ENCODE data around the gene MORN3.

MORN3 gene

DNA sequence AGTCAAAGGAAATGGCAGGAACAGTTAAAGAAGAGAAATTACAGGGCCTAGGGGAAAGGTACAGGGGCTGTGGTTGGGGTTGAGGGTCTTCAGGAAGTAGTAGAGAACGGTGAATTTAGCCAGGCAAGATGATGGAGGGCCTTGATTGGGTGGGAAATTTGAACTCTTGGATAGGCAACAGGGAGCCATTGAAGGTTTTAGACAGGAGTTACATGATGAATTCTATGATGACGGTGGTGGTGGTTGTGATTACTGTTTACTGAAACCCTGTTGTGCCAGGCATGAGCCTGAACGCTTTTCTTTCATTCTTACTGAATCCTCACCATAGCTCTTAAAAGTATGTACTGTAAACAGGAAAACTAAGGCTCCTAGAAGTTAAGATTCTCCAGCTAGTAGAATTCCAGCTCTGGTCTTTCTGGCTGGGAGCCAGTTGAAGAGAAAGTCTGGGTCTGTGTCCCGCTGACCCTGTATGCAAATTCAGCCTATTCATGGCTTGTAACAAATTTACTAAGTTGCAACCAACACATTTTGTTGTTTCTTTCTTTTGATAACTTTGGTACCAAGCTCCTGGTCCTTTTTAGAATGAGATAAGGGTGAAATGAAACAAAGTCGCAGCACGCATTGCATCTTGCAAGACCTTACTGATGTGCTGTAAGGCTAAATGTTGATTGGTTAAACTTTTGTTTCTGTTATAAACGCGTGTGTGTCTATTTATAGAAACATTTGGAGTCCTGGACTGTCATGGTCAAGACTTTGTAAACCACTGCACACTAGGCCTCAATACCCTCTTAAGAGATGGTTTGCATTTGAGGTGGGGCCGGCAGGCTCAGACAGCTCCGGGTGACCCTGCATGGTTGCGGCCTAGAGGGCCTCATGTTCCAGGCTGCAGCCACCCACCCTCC lies 37.1 kb downstream of the MORN3 start:
- peaks cover 90% of the 10 kb centered on the region for H3K79me2 ChIP-seq (ENCODE audit: insufficient read depth, low read length)
- TF ChIP-seq EZH2phosphoT487 (IDR thresholded peaks at IDR 0.05; ENCODE audit: borderline replicate concordance), result no peak
- TF ChIP-seq, protein P1, sequence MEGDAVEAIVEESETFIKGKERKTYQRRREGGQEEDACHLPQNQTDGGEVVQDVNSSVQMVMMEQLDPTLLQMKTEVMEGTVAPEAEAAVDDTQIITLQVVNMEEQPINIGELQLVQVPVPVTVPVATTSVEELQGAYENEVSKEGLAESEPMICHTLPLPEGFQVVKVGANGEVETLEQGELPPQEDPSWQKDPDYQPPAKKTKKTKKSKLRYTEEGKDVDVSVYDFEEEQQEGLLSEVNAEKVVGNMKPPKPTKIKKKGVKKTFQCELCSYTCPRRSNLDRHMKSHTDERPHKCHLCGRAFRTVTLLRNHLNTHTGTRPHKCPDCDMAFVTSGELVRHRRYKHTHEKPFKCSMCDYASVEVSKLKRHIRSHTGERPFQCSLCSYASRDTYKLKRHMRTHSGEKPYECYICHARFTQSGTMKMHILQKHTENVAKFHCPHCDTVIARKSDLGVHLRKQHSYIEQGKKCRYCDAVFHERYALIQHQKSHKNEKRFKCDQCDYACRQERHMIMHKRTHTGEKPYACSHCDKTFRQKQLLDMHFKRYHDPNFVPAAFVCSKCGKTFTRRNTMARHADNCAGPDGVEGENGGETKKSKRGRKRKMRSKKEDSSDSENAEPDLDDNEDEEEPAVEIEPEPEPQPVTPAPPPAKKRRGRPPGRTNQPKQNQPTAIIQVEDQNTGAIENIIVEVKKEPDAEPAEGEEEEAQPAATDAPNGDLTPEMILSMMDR (conservative IDR thresholded peaks at IDR 0.05; ENCODE audit: low read length), result no peak
- H3K9me3 ChIP-seq (ENCODE audit: insufficient read depth, low read depth, low read length), result no peaks in the 10 kb centered on the region
- H3K9me2 ChIP-seq (replicated peaks; ENCODE audit: low read depth, low read length), result no peaks in the 10 kb centered on the region
- H2AFZ ChIP-seq (ENCODE audit: low read length), result no peak overlapping the region
- H3K4me2 ChIP-seq (ENCODE audit: low read depth, low read length, poor library complexity, severe bottlenecking), result peak overlapping the region; percentile 98
- peaks cover 60% of the 10 kb centered on the region for H3K4me1 ChIP-seq (ENCODE audit: insufficient read depth, low read length, poor library complexity, severe bottlenecking)
- H3F3A ChIP-seq (ENCODE audit: low read depth), result no peaks in the 10 kb centered on the region
- peaks cover 47% of the 10 kb centered on the region for H4K20me1 ChIP-seq (ENCODE audit: insufficient read depth, low read length, poor library complexity, severe bottlenecking)
- peak overlapping the region; percentile 21 for H3K9ac ChIP-seq (ENCODE audit: low read depth, low read length, poor library complexity, severe bottlenecking)
- H3K36me3 ChIP-seq (ENCODE audit: insufficient read depth, low read length), result no peaks in the 10 kb centered on the region
- H3K27me3 ChIP-seq (ENCODE audit: insufficient read depth, low read length, poor library complexity, severe bottlenecking), result no peaks in the 10 kb centered on the region
- peak overlapping the region; percentile 52 for H3K4me3 ChIP-seq (ENCODE audit: low read length, poor library complexity, severe bottlenecking)

- Histone ChIP-seq H3K4me2 (ENCODE audit: low read depth, low read length, poor library complexity, severe bottlenecking) (peak overlapping the region; percentile 98), H3F3A (ENCODE audit: low read depth) (no peaks in the 10 kb centered on the region), H4K20me1 (ENCODE audit: insufficient read depth, low read length, poor library complexity, severe bottlenecking) (peaks cover 44% of the 10 kb centered on the region), H3K9me2 (replicated peaks; ENCODE audit: low read depth, low read length) (no peaks in the 10 kb centered on the region), H3K9ac (ENCODE audit: low read depth, low read length, poor library complexity, severe bottlenecking) (no peak overlapping the region), H3K27me3 (ENCODE audit: insufficient read depth, low read length, poor library complexity, severe bottlenecking) (no peaks in the 10 kb centered on the region), H3K9me3 (ENCODE audit: insufficient read depth, low read depth, low read length) (no peaks in the 10 kb centered on the region), H3K4me1 (ENCODE audit: insufficient read depth, low read length, poor library complexity, severe bottlenecking) (peaks cover 51% of the 10 kb centered on the region), H3K79me2 (ENCODE audit: insufficient read depth, low read length) (peaks cover 77% of the 10 kb centered on the region), H3K36me3 (ENCODE audit: insufficient read depth, low read length) (no peaks in the 10 kb centered on the region), H2AFZ (ENCODE audit: low read length) (no peak overlapping the region), H3K4me3 (ENCODE audit: low read length, poor library complexity, severe bottlenecking) (peak overlapping the region; percentile 81)
- TF ChIP-seq EZH2phosphoT487 (IDR thresholded peaks at IDR 0.05; ENCODE audit: borderline replicate concordance), result no peak
- TF ChIP-seq, protein P1 (conservative IDR thresholded peaks at IDR 0.05; ENCODE audit: low read length), result no peak
Measured at GRCh38 chr12:121630791-121631355, 38.6 kb downstream of the MORN3 start.

DNA sequence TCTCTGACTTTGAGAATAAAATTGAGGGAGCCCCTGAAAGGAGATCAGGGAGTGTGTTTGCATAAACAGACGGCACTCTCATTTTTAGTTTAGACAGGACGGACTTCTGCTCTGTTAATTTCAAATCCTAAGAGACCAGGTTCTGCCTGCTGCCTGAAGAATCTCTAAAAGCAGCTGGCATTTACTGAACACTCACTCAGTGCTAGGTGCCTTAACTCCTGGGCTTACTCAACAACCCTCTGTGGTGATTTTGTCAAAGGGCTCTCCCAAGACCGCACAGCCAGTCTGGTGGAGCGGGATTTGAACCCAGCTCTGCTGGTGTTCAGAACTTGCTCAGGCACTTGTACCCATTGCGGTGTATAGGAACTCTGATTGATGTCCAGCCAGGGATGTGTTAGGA lies 40.9 kb downstream of the MORN3 start:
- Histone ChIP-seq H3K79me2 (ENCODE audit: insufficient read depth, low read length) (peaks cover 62% of the 10 kb centered on the region), H3K9me3 (ENCODE audit: insufficient read depth, low read depth, low read length) (no peaks in the 10 kb centered on the region)
- TF ChIP-seq, protein P1 (conservative IDR thresholded peaks at IDR 0.05; ENCODE audit: low read length), result no peak
- TF ChIP-seq EZH2phosphoT487 (IDR thresholded peaks at IDR 0.05; ENCODE audit: borderline replicate concordance), result no peak

More for the DNA sequence above, 40.9 kb downstream of the MORN3 start:
- H3K4me2 ChIP-seq (ENCODE audit: low read depth, low read length, poor library complexity, severe bottlenecking), result peak overlapping the region; percentile 98
- peaks cover 53% of the 10 kb centered on the region for H3K4me1 ChIP-seq (ENCODE audit: insufficient read depth, low read length, poor library complexity, severe bottlenecking)
- no peaks in the 10 kb centered on the region for H3K9me2 ChIP-seq (replicated peaks; ENCODE audit: low read depth, low read length)
- H3K4me3 ChIP-seq (ENCODE audit: low read length, poor library complexity, severe bottlenecking), result peak overlapping the region; percentile 81
- no peaks in the 10 kb centered on the region for H3K36me3 ChIP-seq (ENCODE audit: insufficient read depth, low read length)
- H3F3A ChIP-seq (ENCODE audit: low read depth), result no peaks in the 10 kb centered on the region
- H2AFZ ChIP-seq (ENCODE audit: low read length), result no peak overlapping the region
- H4K20me1 ChIP-seq (ENCODE audit: insufficient read depth, low read length, poor library complexity, severe bottlenecking), result peaks cover 44% of the 10 kb centered on the region
- peak overlapping the region; percentile 77 for H3K9ac ChIP-seq (ENCODE audit: low read depth, low read length, poor library complexity, severe bottlenecking)
- H3K27me3 ChIP-seq (ENCODE audit: insufficient read depth, low read length, poor library complexity, severe bottlenecking), result no peaks in the 10 kb centered on the region

All from Loucy (cell line).